ENCODE measurements around the gene ADGRE3.

GRCh38 chr19:14677464-14677863 is 2.8 kb upstream of the ADGRE3 start:
- TF ChIP-seq CTCF (IDR thresholded peaks at IDR 0.05) (no peak), POLR2A (IDR thresholded peaks at IDR 0.05) (no peak), EP300 (IDR thresholded peaks at IDR 0.05; ENCODE audit: low read depth) (no peak), POLR2AphosphoS5 (IDR thresholded peaks at IDR 0.05) (no peak)

Measured in transverse colon (tissue), 4 donors.